ENCODE results near the gene TUBGCP2.

DNA sequence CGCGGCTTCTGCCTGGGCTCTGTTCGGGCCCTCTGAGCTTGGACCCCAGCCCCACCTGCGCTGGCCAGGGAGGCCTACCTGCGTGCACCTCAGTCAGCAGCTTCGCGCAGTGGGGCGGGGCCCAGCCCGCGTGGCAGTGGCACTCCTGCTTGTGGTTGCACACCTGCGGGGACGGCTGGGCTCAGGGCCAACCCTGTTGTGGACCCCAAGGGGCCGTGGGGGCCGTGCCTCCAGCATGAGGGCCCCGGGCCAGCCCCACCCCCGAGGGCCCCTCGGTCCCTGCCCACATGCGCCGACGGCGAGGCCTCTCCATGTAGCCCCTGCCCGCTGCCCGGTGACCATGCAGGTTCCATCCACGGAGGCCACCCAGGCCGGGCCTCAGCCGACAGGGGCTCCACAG, 39.3 kb downstream of the TUBGCP2 start:
- TF ChIP-seq, protein P1, sequence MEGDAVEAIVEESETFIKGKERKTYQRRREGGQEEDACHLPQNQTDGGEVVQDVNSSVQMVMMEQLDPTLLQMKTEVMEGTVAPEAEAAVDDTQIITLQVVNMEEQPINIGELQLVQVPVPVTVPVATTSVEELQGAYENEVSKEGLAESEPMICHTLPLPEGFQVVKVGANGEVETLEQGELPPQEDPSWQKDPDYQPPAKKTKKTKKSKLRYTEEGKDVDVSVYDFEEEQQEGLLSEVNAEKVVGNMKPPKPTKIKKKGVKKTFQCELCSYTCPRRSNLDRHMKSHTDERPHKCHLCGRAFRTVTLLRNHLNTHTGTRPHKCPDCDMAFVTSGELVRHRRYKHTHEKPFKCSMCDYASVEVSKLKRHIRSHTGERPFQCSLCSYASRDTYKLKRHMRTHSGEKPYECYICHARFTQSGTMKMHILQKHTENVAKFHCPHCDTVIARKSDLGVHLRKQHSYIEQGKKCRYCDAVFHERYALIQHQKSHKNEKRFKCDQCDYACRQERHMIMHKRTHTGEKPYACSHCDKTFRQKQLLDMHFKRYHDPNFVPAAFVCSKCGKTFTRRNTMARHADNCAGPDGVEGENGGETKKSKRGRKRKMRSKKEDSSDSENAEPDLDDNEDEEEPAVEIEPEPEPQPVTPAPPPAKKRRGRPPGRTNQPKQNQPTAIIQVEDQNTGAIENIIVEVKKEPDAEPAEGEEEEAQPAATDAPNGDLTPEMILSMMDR (IDR thresholded peaks at IDR 0.05 in 2 of 3, conservative IDR thresholded peaks at IDR 0.05 in 1 of 3; ENCODE audit: borderline replicate concordance in 1 of 3, insufficient read depth in 1 of 3, low read depth in 2 of 3, low read length in 2 of 3) = no peak
- TF ChIP-seq, protein P2, sequence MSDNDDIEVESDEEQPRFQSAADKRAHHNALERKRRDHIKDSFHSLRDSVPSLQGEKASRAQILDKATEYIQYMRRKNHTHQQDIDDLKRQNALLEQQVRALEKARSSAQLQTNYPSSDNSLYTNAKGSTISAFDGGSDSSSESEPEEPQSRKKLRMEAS (IDR thresholded peaks at IDR 0.05) = no peak
- TF ChIP-seq, protein P3, sequence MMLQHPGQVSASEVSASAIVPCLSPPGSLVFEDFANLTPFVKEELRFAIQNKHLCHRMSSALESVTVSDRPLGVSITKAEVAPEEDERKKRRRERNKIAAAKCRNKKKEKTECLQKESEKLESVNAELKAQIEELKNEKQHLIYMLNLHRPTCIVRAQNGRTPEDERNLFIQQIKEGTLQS (IDR thresholded peaks at IDR 0.05) = no peak
- no peak for TF ChIP-seq POLR2AphosphoS5 (IDR thresholded peaks at IDR 0.05; ENCODE audit: low read depth, low read length)
- TF ChIP-seq POLR2A (IDR thresholded peaks at IDR 0.05; ENCODE audit: borderline replicate concordance, extremely low read depth, insufficient read depth, insufficient read length) = no peak
- TF ChIP-seq, protein P4, sequence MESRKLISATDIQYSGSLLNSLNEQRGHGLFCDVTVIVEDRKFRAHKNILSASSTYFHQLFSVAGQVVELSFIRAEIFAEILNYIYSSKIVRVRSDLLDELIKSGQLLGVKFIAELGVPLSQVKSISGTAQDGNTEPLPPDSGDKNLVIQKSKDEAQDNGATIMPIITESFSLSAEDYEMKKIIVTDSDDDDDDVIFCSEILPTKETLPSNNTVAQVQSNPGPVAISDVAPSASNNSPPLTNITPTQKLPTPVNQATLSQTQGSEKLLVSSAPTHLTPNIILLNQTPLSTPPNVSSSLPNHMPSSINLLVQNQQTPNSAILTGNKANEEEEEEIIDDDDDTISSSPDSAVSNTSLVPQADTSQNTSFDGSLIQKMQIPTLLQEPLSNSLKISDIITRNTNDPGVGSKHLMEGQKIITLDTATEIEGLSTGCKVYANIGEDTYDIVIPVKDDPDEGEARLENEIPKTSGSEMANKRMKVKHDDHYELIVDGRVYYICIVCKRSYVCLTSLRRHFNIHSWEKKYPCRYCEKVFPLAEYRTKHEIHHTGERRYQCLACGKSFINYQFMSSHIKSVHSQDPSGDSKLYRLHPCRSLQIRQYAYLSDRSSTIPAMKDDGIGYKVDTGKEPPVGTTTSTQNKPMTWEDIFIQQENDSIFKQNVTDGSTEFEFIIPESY (IDR thresholded peaks at IDR 0.05; ENCODE audit: extremely low read depth, insufficient replicate concordance, low read length) = no peak
- TF ChIP-seq TCF7L2 (IDR thresholded peaks at IDR 0.05; ENCODE audit: borderline replicate concordance, extremely low read depth, insufficient read depth, insufficient read length) = no peak
- no peak for TF ChIP-seq YY1 (IDR thresholded peaks at IDR 0.05; ENCODE audit: extremely low read depth, insufficient replicate concordance, low read depth, low read length)
- TF ChIP-seq EZH2 (IDR thresholded peaks at IDR 0.05) = no peak
- TF ChIP-seq ZNF274 (IDR thresholded peaks at IDR 0.05; ENCODE audit: low read depth, low read length) = no peak
- no peak for TF ChIP-seq EZH2phosphoT487 (IDR thresholded peaks at IDR 0.05; ENCODE audit: borderline replicate concordance)
